OCI-LY1 (cell line): ENCODE data around the gene EIF4E1B.

Experiments used
- CTCF ChIP-seq: fragments of 200-600 bp; sonication (generic), shearing (Covaris generic); IDR thresholded peaks from 2 replicates; pipeline ENCODE4 v1.5.1; 2017; ENCODE audit warnings: mild to moderate bottlenecking, antibody characterized with exemption, low read length, moderate library complexity, mixed read lengths
- EZH2 ChIP-seq: fragments of 200-600 bp; sonication (generic), shearing (Covaris generic); IDR thresholded peaks from 2 replicates; pipeline ENCODE4 v1.8.0; 2017; ENCODE audit warnings: borderline replicate concordance, mixed run types, mild to moderate bottlenecking, antibody characterized with exemption, low read length, moderate library complexity, mixed read lengths

- no peak for TF ChIP-seq CTCF
- no peak for TF ChIP-seq EZH2
These were observed 2.9 kb upstream of the EIF4E1B start for GRCh38 chr5:176627582-176627981.
